Measurements from ENCODE around the gene ITM2C.

Gene ITM2C

DNA sequence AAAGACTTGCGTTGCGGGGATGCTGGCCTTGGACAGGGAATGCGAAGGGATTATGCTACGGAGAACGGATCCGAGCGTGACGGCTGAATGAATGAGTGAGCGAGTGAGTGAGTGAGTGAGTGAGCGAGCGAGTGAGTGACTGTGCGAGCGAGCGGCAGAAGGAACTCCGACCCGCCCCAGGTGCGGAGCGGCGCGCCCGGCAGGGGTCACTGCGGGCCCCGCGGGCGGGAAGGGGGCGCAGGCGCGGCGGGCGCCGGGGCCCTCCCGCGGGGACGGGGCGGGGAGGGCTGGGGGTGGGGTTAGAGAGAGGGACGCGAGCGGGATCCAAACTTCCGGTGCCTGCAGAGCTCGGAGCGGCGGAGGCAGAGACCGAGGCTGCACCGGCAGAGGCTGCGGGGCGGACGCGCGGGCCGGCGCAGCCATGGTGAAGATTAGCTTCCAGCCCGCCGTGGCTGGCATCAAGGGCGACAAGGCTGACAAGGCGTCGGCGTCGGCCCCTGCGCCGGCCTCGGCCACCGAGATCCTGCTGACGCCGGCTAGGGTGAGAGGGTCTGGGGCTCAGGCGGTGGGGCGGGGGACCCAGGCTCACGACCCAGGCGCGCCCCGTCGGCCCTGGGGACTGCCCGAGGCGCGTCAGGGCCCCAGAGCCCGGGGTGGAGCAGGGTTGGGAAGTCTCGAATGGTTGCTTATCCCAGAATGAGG is at the start of gene ITM2C:
Gene ITM2C (plus strand): TSS at position 338 of the 702 bp plus-strand sequence. CDS start 84 bp downstream, at position 422.
- Histone ChIP-seq H3K9ac (ENCODE audit: insufficient read length, low read depth) (peak within 1 kb of the TSS; percentile 96), H3K27me3 (ENCODE audit: insufficient read depth, insufficient read length) (peaks cover 14% of the 10 kb centered on the region), H3K4me1 (ENCODE audit: insufficient read depth, insufficient read length) (peaks cover 25% of the 10 kb centered on the region), H3K9me3 (ENCODE audit: insufficient read depth, low read length) (no peaks in the 10 kb centered on the region), H3K36me3 (ENCODE audit: insufficient read depth, insufficient read length, low read length) (peaks cover 4% of the 10 kb centered on the region), H3K4me3 (ENCODE audit: insufficient read length, low read depth) (peak within 1 kb of the TSS; percentile 91)
- DNase-seq (ENCODE audit: low read depth, low spot score): no peak
- no peak for TF ChIP-seq ZNF274 (IDR thresholded peaks at IDR 0.05; ENCODE audit: low read depth, low read length)
- TF ChIP-seq YY1 (IDR thresholded peaks at IDR 0.05; ENCODE audit: insufficient read depth, insufficient read length): no peak
- no peak for TF ChIP-seq SUZ12 (IDR thresholded peaks at IDR 0.05; ENCODE audit: extremely low read depth, insufficient read depth, insufficient read length)

DNA sequence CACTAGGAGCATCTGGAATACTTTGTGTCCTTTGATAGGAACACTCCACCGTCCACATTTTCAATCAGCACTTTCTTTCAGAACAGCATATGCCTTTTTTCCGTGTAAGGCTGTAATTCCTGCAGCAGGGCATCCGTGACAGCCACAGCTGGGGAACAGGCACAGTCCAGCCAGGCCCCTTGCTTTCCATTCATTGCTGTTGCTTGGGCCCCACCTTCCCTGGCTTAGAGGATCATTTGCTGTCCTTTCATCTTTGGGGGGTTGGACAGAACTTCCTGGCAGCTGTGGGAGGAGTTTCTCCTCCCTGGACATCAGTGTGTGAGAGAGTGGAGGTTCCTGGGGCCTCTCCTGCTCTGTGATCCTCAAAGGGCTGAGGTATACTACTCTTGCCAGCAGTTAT is 49.7 kb upstream of the ITM2C start:
- Histone ChIP-seq H3K9ac (ENCODE audit: insufficient read length, low read depth) (no peak overlapping the region), H3K36me3 (ENCODE audit: insufficient read depth, insufficient read length, low read length) (peaks cover 81% of the 10 kb centered on the region), H3K4me1 (ENCODE audit: insufficient read depth, insufficient read length) (no peaks in the 10 kb centered on the region), H3K27me3 (ENCODE audit: insufficient read depth, insufficient read length) (no peaks in the 10 kb centered on the region), H3K4me3 (ENCODE audit: insufficient read length, low read depth) (no peak overlapping the region), H3K9me3 (ENCODE audit: insufficient read depth, low read length) (no peaks in the 10 kb centered on the region)
- no peak for TF ChIP-seq ZNF274 (IDR thresholded peaks at IDR 0.05; ENCODE audit: low read depth, low read length)
- TF ChIP-seq SUZ12 (IDR thresholded peaks at IDR 0.05; ENCODE audit: extremely low read depth, insufficient read depth, insufficient read length): no peak
- TF ChIP-seq YY1 (IDR thresholded peaks at IDR 0.05; ENCODE audit: insufficient read depth, insufficient read length): no peak
- DNase-seq (ENCODE audit: low read depth, low spot score): no peak

GRCh38 chr2:230816735-230817134 is 48.0 kb upstream of the ITM2C start:
- Histone ChIP-seq H3K27me3 (ENCODE audit: insufficient read depth, insufficient read length) (no peaks in the 10 kb centered on the region), H3K36me3 (ENCODE audit: insufficient read depth, insufficient read length, low read length) (peaks cover 70% of the 10 kb centered on the region)
- DNase-seq (ENCODE audit: low read depth, low spot score): no peak

GRCh38 chr2:230819433-230819832 is 45.3 kb upstream of the ITM2C start:
- H3K9ac ChIP-seq (ENCODE audit: insufficient read length, low read depth): no peak overlapping the region
- H3K36me3 ChIP-seq (ENCODE audit: insufficient read depth, insufficient read length, low read length): peaks cover 49% of the 10 kb centered on the region
- no peak overlapping the region for H3K4me3 ChIP-seq (ENCODE audit: insufficient read length, low read depth)
- H3K9me3 ChIP-seq (ENCODE audit: insufficient read depth, low read length): no peaks in the 10 kb centered on the region
- no peak for DNase-seq (ENCODE audit: low read depth, low spot score)
- H3K4me1 ChIP-seq (ENCODE audit: insufficient read depth, insufficient read length): peaks cover 4% of the 10 kb centered on the region
- no peak for TF ChIP-seq YY1 (IDR thresholded peaks at IDR 0.05; ENCODE audit: insufficient read depth, insufficient read length)
- no peak for TF ChIP-seq SUZ12 (IDR thresholded peaks at IDR 0.05; ENCODE audit: extremely low read depth, insufficient read depth, insufficient read length)
- TF ChIP-seq ZNF274 (IDR thresholded peaks at IDR 0.05; ENCODE audit: low read depth, low read length): no peak
- no peaks in the 10 kb centered on the region for H3K27me3 ChIP-seq (ENCODE audit: insufficient read depth, insufficient read length)

More at GRCh38 chr2:230816735-230817134, 48.0 kb upstream of the ITM2C start:
- Histone ChIP-seq H3K4me1 (ENCODE audit: insufficient read depth, insufficient read length) (peaks cover 2% of the 10 kb centered on the region), H3K9ac (ENCODE audit: insufficient read length, low read depth) (no peak overlapping the region), H3K4me3 (ENCODE audit: insufficient read length, low read depth) (no peak overlapping the region), H3K9me3 (ENCODE audit: insufficient read depth, low read length) (no peaks in the 10 kb centered on the region)
- TF ChIP-seq ZNF274 (IDR thresholded peaks at IDR 0.05; ENCODE audit: low read depth, low read length): no peak
- TF ChIP-seq SUZ12 (IDR thresholded peaks at IDR 0.05; ENCODE audit: extremely low read depth, insufficient read depth, insufficient read length): no peak
- no peak for TF ChIP-seq YY1 (IDR thresholded peaks at IDR 0.05; ENCODE audit: insufficient read depth, insufficient read length)

DNA sequence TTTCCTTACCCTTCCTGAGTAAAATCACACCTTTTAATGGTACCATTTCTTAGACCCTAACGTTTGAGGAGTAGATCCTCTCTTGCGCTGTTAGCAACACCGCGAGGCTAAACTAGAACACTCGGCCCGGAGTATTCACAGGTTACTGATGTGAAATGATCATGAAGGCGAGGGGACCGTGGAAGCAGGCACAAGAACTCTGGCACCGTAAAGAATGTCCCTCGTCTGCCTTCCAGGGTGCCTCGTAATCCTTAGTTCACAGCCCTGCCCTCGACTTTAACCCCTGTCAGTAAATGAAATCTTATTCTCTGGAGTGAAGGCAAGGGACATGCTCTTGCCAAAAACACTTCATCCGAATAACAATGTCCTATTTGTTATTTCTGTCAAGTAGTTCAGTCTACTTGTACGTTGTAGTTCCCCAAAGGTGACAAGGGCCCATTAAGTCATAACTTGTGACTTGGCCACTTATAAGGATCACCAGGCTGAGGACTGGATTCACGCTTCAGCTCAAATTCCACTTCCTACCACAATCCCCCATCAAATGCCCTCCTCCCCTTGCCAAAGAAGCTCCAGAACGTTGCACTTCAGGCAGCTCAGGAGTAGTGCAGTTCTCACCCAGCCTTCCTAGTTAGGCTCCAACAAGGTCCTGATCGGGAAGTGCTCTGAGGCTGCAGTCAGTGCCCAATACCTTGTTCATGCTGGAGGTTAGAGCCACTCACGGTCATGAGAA is 43.3 kb upstream of the ITM2C start:
- Histone ChIP-seq H3K9me3 (ENCODE audit: insufficient read depth, low read length) (no peaks in the 10 kb centered on the region), H3K9ac (ENCODE audit: insufficient read length, low read depth) (no peak overlapping the region), H3K27me3 (ENCODE audit: insufficient read depth, insufficient read length) (no peaks in the 10 kb centered on the region), H3K36me3 (ENCODE audit: insufficient read depth, insufficient read length, low read length) (peaks cover 35% of the 10 kb centered on the region), H3K4me3 (ENCODE audit: insufficient read length, low read depth) (no peak overlapping the region), H3K4me1 (ENCODE audit: insufficient read depth, insufficient read length) (peaks cover 4% of the 10 kb centered on the region)
- TF ChIP-seq ZNF274 (IDR thresholded peaks at IDR 0.05; ENCODE audit: low read depth, low read length): no peak
- no peak for TF ChIP-seq YY1 (IDR thresholded peaks at IDR 0.05; ENCODE audit: insufficient read depth, insufficient read length)
- no peak for TF ChIP-seq SUZ12 (IDR thresholded peaks at IDR 0.05; ENCODE audit: extremely low read depth, insufficient read depth, insufficient read length)
- DNase-seq (ENCODE audit: low read depth, low spot score): no peak

DNA sequence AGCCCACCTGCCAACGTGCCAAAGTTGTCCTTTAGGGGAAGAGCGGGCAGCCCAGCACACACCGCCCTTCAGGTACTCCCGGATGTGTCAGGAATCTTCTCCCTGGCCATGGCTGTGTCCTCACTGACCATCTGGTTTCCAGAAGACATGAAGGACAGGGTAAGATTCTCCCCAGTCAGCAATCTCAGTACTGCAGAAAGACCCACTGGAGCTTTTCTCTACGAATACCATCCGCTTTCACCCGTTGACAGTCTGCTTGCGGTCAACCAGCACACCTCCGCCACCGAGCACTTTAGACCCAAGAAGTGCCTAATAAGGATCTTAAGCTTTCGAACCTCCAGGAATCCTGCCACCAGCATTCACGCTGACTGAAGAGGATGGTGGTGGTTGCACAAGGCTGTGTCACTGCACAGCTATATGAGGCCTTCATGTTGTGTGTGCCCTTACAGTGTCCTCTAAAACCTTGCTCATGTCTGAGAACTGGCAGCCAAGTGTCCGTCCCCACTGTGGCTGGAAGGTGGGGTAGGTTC is 42.7 kb upstream of the ITM2C start:
- TF ChIP-seq YY1 (IDR thresholded peaks at IDR 0.05; ENCODE audit: insufficient read depth, insufficient read length) (no peak), ZNF274 (IDR thresholded peaks at IDR 0.05; ENCODE audit: low read depth, low read length) (no peak), SUZ12 (IDR thresholded peaks at IDR 0.05; ENCODE audit: extremely low read depth, insufficient read depth, insufficient read length) (no peak)
- no peaks in the 10 kb centered on the region for H3K9me3 ChIP-seq (ENCODE audit: insufficient read depth, low read length)
- H3K4me3 ChIP-seq (ENCODE audit: insufficient read length, low read depth): no peak overlapping the region
- H3K9ac ChIP-seq (ENCODE audit: insufficient read length, low read depth): no peak overlapping the region
- H3K4me1 ChIP-seq (ENCODE audit: insufficient read depth, insufficient read length): peaks cover 4% of the 10 kb centered on the region
- H3K36me3 ChIP-seq (ENCODE audit: insufficient read depth, insufficient read length, low read length): peaks cover 28% of the 10 kb centered on the region
- H3K27me3 ChIP-seq (ENCODE audit: insufficient read depth, insufficient read length): no peaks in the 10 kb centered on the region
- no peak for DNase-seq (ENCODE audit: low read depth, low spot score)

Measured in NT2/D1 (cell line).